ENCODE measurements around the gene SOD2.
"Not testable (repeated sequence)": the region's sequence is repeated elsewhere in the genome, so short reads cannot be mapped to it uniquely, and the experiment has no call there.

The SOD2 gene

DNA sequence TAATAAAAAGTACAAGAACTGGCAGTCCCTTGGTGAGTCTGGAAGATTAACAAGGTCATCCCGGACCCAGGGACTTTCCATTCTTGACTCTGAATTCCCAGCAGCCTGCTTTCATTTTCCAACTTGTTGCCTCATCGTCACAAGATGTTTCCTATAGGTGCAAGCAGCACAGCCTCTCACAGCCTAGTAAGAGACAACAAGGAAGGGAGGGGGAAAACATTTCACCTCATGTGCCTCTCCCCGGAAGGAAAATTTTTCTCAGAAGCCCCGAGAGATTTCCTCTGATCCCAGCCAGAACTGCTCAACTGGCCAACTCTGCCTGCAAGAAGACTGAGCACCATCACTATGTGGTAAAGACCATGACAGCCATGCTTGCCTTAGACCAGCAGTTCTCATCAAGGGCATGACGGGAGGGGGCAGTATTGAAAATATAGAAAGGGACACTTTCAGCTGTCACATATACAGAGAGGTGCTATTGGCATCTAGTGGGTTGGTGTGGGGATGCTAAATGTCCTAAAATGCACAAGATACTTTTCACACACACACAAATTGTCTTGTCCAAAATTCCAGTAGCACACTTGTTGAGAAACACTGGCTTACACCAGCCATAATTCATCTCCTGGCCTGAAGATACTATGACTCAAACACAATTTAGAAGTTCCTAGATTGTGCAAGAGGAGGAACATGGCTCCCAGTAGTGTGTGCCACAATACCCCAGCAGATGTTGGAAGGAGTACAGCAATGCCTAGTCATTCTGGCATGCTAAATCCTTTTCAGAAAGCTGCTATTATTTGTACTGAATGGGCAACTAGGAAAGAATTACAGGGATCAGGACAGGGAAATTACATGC is 23.4 kb upstream of the SOD2 start:
- DNase-seq (ENCODE audit: low read depth, low spot score) = no peak

DNA sequence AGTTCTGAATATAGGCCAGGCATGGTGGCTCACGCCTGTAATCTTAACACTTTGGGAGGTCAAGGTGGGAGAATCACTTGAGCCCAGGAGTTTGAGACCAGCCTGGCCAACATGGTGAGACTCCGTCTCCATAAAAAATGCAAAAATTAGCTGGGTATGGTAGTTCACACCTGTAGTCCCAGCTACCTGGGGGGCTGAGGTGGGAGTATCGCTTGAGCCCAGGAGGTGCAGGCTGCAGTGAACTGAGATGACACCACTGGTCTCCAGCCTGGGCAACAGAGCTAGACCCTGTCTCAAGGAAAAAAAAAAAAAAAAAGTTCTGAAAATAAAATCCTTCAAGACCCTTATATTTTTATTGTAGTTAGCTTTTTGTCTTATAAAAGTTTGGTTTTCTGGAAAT is 22.6 kb upstream of the SOD2 start:
- DNase-seq (ENCODE audit: low read depth, low spot score) = no peak

DNA sequence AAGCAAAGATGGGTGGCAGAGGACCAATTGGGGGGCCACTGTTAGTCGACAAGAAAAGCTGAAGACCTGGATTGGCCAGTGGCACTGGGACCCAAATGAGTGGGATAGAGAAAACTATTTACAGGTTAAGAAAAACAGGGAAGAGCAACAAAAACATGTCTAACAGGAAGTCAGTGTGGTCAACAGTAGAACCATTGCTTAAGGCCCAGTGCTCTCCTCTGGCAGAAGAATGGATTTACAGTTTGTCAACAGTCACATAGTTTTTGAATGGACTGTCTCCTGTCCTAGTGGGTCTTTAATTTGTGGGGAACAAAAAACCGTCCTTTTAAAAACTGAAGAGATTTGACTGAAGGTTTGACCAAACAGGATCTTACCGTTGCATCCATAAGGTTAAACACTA is 22.1 kb upstream of the SOD2 start:
- DNase-seq (ENCODE audit: low read depth, low spot score) = no peak

DNA sequence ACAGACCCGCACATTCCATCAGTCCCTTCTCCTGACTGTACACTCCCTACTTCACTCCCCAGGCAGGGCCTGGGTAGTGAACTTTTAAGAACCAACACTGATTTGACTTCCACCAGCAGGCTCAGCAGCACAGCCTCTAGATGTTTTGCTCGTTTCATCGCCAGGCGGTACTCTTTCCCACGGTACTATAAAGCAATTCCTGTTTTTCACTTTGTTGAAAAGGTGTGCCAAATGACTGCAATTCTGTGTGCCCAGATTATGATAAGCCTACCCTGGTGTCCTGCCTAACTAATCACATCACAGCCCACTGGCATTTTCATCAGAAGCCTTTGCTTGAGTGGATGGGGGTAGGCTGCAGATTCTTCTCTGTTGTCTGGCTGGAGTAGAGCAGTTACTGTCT is 21.4 kb upstream of the SOD2 start:
- DNase-seq (ENCODE audit: low read depth, low spot score) = no peak

DNA sequence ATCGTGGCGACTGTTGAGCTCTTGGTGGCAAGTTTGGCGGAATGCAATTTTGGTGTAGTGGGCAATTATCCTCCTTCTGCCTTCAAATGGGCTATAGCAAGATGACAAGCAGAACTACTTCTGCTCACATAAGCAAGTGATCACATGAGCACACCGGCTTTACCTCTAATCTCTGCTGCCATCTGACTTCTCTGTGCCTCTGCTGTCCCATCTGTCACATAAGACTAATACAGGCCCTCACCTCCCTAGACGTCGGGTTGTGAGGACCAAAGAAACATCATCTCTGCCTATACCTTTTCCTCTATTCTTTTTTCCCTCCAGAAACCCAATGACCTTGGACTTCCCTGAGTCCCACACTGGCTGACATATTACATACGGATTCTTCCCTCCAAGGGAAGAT is 20.9 kb upstream of the SOD2 start:
- no peak for DNase-seq (ENCODE audit: low read depth, low spot score)

DNA sequence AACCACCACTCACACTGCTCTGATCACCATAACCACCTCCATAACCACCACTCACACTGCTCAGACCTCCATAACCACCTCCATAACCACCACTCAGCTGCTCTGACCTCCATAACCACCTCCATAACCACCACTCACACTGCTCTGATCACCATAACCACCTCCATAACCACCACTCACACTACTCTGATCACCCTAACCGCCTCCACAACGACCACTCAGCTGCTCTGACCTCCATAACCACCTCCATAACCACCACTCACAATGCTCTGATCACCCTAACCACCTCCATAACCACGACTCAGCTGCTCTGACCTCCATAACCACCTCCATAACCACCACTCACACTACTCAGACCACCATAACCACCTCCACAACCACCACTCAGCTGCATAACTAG is 19.3 kb upstream of the SOD2 start:
- not testable (repeated sequence) for DNase-seq (ENCODE audit: low read depth, low spot score)

DNA sequence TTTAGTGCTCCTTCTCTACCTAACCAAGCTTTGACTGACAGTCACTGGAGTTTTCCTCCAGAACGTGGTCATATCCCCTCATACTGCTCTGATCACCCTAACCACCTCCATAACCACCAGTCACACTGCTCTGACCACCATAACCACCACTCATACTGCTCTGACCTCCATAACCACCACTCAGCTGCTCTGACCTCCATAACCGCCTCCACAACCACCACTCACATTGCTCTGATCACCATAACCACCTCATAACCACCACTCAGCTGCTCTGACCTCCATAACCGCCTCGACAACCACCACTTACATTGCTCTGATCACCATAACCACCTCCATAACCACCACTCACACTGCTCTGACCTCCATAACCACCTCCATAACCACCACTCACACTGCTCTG is 17.6 kb upstream of the SOD2 start:
- DNase-seq (ENCODE audit: low read depth, low spot score) = not testable (repeated sequence)

DNA sequence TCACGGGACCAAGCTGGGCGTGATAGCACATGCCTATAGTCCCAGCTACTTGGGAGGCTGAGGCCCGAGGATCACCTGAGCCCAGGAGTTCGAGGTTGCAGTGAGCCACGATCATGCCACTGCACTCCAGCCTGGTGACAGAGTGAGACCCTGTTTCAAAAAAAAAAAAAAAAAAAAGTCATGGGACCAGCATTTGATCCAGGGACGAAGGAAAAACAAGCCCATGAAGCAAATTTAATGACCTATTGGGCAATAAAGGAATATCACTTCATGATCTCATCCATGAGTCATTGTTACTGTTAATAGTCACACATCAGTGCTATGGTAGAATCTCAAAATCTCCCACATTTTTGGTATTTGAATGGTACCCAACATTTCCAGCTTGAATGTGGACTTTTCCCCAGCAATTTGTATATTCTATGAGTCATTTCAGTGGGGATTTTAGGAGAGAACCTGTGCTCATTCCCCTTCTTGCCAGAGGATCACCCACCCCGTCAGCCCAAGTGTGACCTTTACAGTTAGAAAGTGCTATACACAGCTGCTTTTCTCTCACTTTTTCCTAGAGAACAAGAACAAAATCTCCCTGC is 8.5 kb upstream of the SOD2 start:
- DNase-seq (ENCODE audit: low read depth, low spot score) = no peak

DNA sequence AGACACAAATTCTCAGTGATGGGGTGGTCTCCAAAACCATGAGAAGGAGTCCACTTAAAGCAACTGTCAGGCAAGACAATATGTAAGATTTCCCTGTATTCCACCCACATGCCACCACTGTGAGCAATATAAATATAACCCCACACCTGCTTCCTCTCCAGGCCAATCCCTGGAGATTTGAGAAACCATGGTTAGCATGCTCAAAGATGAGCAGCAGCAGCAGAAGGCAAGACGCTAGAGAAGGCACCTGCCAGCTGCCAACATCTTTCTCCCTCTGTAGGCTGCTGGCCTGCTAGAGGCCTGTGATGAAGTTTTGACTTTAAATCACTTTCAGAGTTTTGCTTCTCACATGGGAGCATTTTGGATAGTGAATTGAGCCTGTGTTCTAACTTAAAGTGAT is 7.9 kb upstream of the SOD2 start:
- no peak for DNase-seq (ENCODE audit: low read depth, low spot score)

DNA sequence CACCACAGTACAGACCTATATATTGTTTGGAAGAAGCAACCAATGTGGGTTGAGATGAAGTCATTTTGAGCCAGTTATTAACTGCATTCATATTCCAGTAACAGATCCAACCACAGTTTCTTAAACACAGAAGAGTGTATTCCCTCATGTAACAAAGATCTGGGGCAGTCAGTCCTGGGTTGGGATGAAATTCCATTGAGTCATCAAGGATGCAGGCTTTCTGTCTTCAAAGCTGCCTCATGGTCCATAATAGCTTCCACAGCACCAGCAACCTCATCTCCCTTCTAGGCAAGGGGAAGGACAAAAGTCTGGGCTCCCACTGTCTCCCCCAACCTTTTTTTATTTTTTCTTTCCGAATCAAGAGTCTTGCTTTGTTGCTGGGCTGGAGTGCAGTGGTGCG is 2.9 kb upstream of the SOD2 start:
- no peak for DNase-seq (ENCODE audit: low read depth, low spot score)

DNA sequence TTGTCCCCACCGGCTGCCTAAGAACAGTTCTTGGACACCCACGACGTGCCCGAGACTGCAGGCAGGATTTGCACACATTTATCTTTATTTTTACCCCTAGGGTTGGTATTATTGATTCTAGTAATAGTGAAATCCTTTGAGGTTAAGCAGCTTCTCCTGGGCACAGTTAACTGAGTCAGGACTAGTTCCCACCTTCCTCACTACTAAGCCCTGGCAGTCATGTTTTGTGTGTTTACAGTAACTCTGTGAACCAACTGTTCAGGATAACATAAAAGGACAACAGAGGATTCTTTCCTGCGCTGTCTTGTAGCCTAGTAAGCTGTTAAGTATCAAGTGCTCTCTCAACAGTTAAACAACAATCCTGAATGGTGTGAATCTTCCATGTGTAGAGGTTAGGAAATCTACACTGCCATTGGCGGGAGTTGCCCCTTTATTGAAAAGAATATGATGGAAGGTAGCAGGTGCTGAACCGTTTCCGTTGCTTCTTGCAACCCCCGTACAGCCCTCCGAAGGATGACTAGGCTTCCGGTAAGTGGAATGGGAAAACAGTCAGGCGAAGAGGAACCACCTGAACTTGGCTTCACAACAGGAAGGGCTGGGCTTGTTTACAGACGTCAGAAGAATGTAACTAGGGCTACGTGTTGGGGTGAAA is 979 bp upstream of the SOD2 start:
- DNase-seq (ENCODE audit: low read depth, low spot score) = no peak

DNA sequence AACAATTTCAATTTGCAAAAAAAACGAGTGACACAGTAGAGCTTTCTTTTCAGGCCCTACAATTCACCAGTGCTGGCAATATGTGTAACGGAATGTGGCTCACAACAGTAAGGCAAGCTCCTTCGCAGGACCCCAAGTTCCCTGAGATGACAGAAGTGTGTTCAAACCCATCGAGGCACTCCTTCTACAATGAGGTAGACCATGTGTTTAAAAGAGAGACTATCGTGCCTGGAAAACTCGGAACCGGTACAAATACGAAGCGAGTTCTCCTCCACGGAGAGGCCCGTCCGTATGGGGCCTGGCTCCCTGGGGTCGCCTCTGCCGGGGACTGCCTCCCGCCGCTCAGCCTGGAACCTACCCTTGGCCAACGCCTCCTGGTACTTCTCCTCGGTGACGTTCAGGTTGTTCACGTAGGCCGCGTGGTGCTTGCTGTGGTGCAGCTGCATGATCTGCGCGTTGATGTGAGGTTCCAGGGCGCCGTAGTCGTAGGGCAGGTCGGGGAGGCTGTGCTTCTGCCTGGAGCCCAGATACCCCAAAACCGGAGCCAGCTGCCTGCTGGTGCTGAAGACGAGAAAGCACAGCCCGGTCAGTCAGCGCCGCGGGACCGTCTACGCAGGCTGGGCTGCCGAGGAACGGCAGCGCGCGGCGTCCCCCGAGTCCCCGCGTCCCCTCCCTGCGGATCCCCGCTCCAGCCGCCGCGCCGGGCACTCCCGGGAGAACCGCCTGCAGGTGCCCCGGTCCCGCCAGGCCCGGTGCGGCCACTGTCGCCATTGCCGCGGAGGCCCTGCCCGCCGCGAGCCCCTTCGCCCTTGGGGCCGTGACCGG is 526 bp downstream of the SOD2 start:
- DNase-seq (ENCODE audit: low read depth, low spot score) = peak; percentile 19

DNA sequence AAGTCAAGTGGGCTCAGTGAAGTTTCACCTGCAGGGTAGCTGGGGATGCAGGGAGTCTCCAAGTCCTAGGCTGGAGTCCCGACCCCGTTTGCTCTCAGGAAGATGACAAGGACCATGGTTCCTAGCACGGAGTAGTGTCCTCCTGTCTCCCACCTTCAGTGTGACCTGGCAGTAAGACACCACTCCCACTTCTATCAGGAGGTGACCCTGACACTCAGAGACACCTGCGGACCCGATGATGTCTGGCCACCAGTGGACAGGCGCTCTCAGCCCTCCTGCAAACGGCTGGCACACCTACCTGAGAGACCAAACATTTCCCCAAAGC is 1.1 kb downstream of the SOD2 start:
- DNase-seq (ENCODE audit: low read depth, low spot score) = no peak

DNA sequence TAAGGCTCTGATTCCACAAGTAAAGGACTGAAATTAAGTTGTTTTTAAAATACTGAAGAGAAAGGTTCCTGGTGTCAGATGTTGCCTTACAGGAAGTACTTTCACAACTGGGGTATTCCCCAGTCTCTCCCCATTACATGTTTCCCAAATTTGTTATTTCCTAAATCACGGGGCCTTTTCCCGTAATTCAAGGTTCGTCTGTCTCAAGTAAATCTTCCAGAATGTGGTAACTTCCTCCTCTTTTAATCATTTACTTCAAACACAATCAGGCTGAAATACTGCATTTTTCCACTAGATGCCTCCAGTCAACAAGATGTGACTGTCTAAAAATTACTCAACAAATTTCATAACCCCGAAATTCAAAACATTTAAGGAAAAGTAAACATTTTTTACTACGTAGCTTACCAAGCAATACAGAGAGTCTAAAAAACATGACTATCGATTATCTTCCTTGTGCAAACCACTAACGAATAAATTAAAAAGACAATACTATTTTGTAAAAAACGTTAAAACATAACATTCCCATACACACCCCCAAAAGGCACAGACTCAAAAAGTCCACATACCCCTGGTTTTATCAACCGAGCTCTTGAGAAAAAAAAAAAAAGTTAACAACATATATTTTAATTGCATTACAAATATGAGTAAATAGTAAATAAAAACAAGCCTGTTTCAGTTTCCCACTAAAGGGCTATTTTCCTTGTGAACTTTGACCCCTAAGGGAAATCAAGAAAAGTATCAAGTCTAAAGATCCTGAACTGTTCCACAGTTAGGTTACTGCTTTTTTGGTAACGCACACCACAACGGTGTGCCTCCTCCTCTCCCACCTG is 1.7 kb downstream of the SOD2 start:
- DNase-seq (ENCODE audit: low read depth, low spot score) = no peak

DNA sequence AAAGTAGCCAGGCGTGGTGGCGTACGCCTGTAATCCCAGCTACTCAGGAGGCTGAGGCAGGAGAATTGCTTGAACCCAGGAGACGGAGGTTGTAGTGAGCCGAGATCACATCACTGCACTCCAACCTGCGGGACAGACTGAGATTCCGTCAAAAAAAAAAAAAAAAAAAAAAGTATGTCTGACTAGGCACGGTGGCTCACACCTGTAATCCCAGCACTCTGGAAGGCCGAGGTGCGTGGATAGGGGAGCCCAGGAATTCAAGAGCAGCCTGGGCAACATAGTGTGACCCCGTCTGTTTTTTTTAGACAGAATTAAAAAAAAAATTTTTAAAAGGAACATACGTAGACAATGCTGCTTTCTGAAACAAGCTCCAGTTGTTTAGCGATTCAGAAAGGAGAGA is 2.9 kb downstream of the SOD2 start:
- not testable (repeated sequence) for DNase-seq (ENCODE audit: low read depth, low spot score)

DNA sequence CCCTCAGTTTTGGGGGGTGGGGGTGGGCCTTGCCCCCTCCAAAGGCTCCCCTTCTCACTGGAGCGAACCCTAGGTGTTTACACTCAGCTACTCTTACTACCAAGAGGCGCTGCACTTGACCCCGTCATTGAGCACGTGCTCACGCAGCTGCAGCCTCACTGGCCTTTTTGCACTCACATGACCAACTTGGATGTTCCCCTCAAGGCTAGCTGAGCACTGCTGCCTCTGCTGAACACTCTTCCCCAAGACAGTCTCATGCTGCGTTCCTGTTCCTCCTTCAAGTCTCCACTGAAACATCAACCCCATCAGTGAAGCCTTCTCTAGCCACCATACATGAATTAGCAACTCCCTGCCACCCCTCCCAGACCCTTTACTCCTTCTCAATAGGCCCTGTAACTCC is 4.0 kb downstream of the SOD2 start:
- no peak for DNase-seq (ENCODE audit: low read depth, low spot score)

DNA sequence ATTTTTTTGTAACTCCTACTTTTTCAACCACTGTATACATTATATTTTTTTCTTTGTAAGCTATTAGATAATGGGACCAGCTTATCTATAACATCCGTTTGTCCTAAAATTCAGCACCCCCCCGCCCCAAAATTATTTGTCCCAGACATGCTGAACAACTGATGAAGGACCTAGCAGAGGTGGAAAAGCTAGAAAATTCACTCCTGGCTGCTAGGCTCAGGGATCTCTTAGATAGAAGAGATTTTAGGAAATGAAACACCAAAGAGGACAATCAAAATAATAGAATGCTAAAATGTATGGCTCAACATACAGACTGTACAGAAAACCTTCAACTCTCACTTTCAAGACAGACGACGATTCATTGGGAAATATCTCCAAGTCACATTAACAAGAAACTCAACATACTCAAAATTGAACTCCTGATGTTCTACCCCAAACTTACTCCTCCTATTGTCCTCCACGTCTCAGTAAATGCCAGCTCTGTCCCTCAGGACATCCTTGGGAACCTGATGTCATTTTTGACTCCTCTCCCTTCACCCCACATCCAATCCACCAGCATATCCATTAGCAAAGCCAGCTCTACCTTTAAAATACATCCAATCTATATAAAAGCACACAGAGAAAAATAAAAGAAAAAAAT is 4.7 kb downstream of the SOD2 start:
- DNase-seq (ENCODE audit: low read depth, low spot score) = no peak

DNA sequence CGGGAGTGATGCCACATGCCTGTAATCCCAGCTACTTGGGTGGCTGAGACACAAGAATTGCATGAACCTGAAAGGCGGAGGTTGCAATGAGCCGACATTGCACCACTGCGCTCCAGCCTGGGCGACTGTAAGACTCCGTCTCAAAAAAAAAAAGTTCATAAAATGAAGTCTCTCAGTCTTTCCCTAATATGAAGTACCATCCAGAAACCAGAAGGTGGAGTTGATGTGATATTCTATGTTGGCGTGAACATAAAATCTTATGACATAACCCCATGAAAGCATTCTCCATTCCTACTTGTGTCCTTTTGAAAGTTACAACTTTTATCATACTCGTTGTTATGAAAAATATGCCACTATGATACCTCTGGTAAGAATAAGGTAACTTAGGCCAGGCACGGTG is 5.7 kb downstream of the SOD2 start:
- DNase-seq (ENCODE audit: low read depth, low spot score) = no peak

DNA sequence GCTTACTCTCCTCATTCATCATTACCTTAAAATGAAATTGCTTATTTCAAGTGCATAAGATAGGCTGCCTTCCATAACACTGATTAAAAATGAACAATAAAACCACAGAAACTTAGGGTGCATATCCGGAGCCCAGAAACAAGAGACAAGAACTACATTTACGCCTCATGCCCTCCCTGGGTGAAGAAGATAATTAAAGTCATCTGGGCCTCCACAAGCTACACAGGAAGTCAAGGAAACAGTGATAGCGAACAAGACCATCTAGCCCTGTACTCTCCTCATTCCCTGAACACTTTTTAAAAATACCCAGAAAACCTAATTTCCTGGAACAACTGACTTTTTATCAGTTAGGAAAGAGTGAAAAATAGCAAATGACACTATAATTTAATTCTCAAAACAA is 6.3 kb downstream of the SOD2 start:
- no peak for DNase-seq (ENCODE audit: low read depth, low spot score)

DNA sequence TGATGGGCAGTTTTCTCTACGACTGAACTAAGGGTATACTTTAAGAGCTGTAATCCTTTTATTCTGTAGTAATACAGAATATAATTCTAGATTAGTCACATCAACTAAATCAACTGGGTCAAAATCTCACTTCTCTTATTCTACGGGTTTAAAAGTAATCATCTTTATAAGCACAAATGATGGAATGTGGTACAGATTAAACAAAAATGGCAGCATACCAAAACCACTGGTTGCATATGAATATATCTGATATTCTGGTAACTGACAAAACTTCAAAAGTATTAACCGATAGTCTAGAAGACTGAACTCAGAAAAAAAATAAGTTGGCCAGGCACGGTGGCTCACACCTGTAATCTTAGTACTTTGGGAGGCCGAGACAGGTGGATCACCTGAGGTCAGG is 7.0 kb downstream of the SOD2 start:
- no peak for DNase-seq (ENCODE audit: low read depth, low spot score)

DNA sequence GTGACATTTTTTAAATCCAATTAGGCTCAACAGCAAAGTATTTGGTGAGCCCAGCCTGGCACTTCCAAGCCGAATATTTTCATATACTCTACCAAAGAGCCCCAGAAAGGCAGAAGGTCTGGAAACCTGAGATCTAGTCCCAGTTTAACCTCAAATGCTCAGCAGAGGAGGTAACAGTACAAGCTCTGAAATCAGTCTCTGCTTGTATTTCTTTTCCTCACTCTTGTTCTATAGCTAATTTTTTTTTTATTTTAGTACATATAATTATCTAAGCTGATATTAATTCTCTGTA is 9.1 kb downstream of the SOD2 start:
- no peak for DNase-seq (ENCODE audit: low read depth, low spot score)

Data from activated CD4-positive, CD25-positive, alpha-beta regulatory T cell treated with anti-CD3 and anti-CD28 coated beads, Interleukin-2, amount 50 U/mL, for 16 hours (primary cell).